Erythroblast (primary cell): ENCODE measurements around the gene FAM200A.

Source experiments
- GATA1 ChIP-seq: IDR thresholded peaks from 2 replicates; pipeline ENCODE4 v1.6.1; 2011; ENCODE audit warnings: low read depth, mild to moderate bottlenecking, control low read depth, low read length, moderate library complexity
- POLR2A ChIP-seq: IDR thresholded peaks from 2 replicates; pipeline ENCODE4 v1.6.1; 2011; ENCODE audit warnings: mild to moderate bottlenecking, low read length

- TF ChIP-seq POLR2A: no peak
- TF ChIP-seq GATA1: no peak
Measured at GRCh38 chr7:99543916-99544315, 8.0 kb downstream of the FAM200A start.
